SK-N-MC (cell line): ENCODE results near the gene ABLIM2.

Experiments
- DNase-seq: peaks from one replicate; pipeline ENCODE4 v3.0.0-alpha.2; 2011; ENCODE audit warnings: low read depth, low spot score
- H3K27ac ChIP-seq: fragments of 200-600 bp; sonication (generic); 2 replicates; pipeline ENCODE4 v1.5.1; 2016; ENCODE audit warnings: mixed run types
- H3K36me3 ChIP-seq: fragments of 200-600 bp; sonication (generic); 2 replicates; pipeline ENCODE4 v1.6.1; 2017; ENCODE audit warnings: antibody characterized with exemption, low read length, mixed read lengths; ENCODE audit not compliant: insufficient read depth
- H3K4me3 ChIP-seq: fragments of 200-600 bp; sonication (generic); 2 replicates; pipeline ENCODE4 v1.5.1; 2016
- H3K9ac ChIP-seq: fragments of 200-600 bp; sonication (generic); 2 replicates; pipeline ENCODE4 v1.8.0; 2017; ENCODE audit warnings: mixed run types, mixed read lengths; ENCODE audit not compliant: insufficient read length
- H3K9me3 ChIP-seq: fragments of 200-600 bp; sonication (generic); 2 replicates; pipeline ENCODE4 v1.6.1; 2017; ENCODE audit warnings: low read depth, mild to moderate bottlenecking, antibody characterized with exemption, low read length, moderate library complexity, mixed read lengths
- EZH2 ChIP-seq: fragments of 200-600 bp; sonication (generic); IDR thresholded peaks from one replicate; pipeline ENCODE4 v1.6.1; 2017; ENCODE audit warnings: antibody characterized with exemption
- FOXP2 ChIP-seq: optimal IDR thresholded peaks from 2 replicates; pipeline ENCODE3; 2011; ENCODE audit warnings: mild to moderate bottlenecking, moderate library complexity; ENCODE audit not compliant: insufficient read depth; ENCODE audit errors: extremely low read length, control extremely low read depth
- POLR2AphosphoS5 ChIP-seq: IDR thresholded peaks from 2 replicates; pipeline ENCODE4 v1.6.1; 2012; ENCODE audit warnings: mild to moderate bottlenecking, low read depth, low read length, borderline replicate concordance

ABLIM2 gene

DNA sequence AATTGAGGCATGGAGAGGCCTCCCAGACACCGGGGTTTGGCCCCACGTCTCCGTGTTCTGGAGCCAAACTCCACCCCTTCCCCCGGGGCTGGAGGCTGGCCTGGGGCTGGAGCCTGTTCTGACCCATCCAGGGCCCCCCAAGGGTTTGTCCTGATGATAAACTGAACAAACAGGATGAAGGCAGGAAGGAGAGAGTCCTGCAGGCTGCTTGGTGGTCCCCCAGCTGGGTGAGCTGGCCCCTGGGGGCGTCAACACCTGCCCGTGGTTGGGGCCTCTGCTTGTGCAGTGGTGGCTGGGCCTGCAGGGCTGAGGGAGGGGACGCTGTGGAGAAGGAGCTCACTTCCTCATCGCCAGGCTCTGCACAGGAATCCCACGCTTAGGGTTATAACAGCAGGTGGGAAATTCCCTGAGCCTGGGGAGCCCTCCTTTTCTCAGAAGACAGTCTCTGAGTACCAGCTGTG is 42.7 kb upstream of the ABLIM2 start:
- H3K27ac ChIP-seq: no peak overlapping the region
- no peak overlapping the region for H3K4me3 ChIP-seq
- no peak for TF ChIP-seq POLR2AphosphoS5
- no peak for TF ChIP-seq FOXP2
- no peak for TF ChIP-seq EZH2
- no peaks in the 10 kb centered on the region for H3K36me3 ChIP-seq
- H3K9ac ChIP-seq: no peak overlapping the region
- H3K9me3 ChIP-seq: no peaks in the 10 kb centered on the region
- DNase-seq: no peak

DNA sequence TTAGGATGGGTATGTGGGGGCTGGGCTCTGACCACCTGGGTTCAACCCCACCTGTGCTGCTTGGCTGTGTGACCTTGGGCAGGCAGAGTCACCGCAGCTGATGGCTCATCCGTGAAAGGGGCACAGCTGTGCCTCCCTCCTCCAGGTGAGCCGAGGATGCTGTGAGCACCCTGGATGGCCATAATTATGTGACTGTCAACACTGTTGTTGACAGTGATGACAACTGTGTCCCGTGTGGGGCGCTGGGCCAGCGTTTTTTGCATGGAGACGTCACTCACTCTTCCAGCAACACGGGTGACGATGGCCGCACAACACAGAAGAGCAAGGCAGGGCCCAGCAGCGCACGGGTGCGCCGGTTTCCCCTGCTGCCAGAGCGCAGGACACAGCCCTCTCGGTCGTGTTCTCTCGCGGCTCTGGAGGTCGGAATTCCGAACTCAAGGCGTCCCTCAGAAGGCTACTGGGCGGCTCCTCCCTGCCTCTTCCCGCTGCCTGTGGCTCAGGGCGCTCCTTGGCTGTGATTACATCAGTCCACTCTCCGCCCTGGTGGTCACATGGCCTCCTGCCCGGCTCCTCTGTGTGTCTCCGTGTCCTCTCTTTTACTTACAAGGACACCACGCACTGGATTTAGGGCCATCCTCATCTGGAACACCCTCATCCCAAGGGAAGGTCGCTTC is 41.8 kb upstream of the ABLIM2 start:
- no peak overlapping the region for H3K27ac ChIP-seq
- no peak overlapping the region for H3K9ac ChIP-seq
- no peaks in the 10 kb centered on the region for H3K36me3 ChIP-seq
- DNase-seq: no peak
- TF ChIP-seq FOXP2 (no peak), POLR2AphosphoS5 (no peak), EZH2 (no peak)
- H3K4me3 ChIP-seq: no peak overlapping the region
- no peaks in the 10 kb centered on the region for H3K9me3 ChIP-seq

GRCh38 chr4:8199594-8200301 is 41.1 kb upstream of the ABLIM2 start:
- Histone ChIP-seq H3K27ac (no peak overlapping the region), H3K36me3 (no peaks in the 10 kb centered on the region), H3K9ac (no peak overlapping the region), H3K9me3 (no peaks in the 10 kb centered on the region), H3K4me3 (no peak overlapping the region)
- no peak for TF ChIP-seq FOXP2
- no peak for TF ChIP-seq POLR2AphosphoS5
- TF ChIP-seq EZH2: no peak
- no peak for DNase-seq

- H3K4me3 ChIP-seq: no peak within 1 kb of the TSS
- no peaks in the 10 kb centered on the region for H3K36me3 ChIP-seq
- TF ChIP-seq EZH2: no peak
- no peak within 1 kb of the TSS for H3K9ac ChIP-seq
- H3K9me3 ChIP-seq: no peaks in the 10 kb centered on the region
- DNase-seq: no peak
- no peak within 1 kb of the TSS for H3K27ac ChIP-seq
Measured at GRCh38 chr4:8198906-8199593, 40.4 kb upstream of the ABLIM2 start, which contains the start of gene SH3TC1. SH3TC1 (plus strand) TSS chr4:8199290; CDS start chr4:8205195, 5,905 bp downstream.

DNA sequence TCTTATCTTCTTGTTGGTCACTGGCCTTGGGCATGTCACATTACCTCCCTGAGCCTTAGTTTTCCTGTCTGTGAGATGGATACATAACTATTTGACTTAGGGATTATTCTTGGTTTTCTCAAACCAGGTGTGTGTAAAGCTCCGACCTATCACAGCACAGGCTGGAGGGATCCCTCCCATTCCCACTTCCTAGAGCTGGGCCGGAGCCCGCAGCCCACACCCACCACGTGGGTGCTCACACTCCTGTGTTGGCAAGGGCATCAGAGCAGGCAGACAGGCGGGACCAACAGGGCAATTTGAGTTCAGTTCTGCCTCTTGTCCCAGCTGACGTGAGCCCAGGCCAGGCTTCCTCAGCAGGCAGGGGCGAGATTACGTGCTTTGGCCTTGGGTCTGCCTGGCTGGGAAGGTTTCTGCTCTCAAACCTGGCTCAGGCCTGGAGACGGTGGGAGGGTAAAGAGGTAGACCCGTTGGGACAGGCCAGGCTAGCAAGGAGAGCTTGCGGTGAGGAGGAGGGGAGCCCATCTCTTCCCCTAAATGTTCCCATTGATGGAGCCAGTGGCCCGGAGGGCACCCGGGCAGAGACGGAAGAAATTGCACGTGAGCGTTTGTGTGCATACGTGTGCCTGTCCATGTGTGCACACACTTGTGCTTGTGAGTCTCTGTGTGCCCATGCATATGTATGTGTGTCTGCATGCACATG is 39.7 kb upstream of the ABLIM2 start:
- Histone ChIP-seq H3K9me3 (no peaks in the 10 kb centered on the region), H3K36me3 (no peaks in the 10 kb centered on the region), H3K27ac (no peak overlapping the region), H3K9ac (no peak overlapping the region), H3K4me3 (no peak overlapping the region)
- DNase-seq: no peak
- TF ChIP-seq POLR2AphosphoS5 (no peak), FOXP2 (no peak), EZH2 (no peak)

GRCh38 chr4:8197521-8197920 is 38.9 kb upstream of the ABLIM2 start:
- Histone ChIP-seq H3K9me3 (no peaks in the 10 kb centered on the region), H3K9ac (no peak overlapping the region), H3K27ac (no peak overlapping the region), H3K36me3 (no peaks in the 10 kb centered on the region), H3K4me3 (no peak overlapping the region)
- TF ChIP-seq FOXP2: no peak
- TF ChIP-seq EZH2: no peak
- TF ChIP-seq POLR2AphosphoS5: no peak
- no peak for DNase-seq

- Histone ChIP-seq H3K9ac (no peak overlapping the region), H3K9me3 (no peaks in the 10 kb centered on the region), H3K36me3 (no peaks in the 10 kb centered on the region), H3K27ac (no peak overlapping the region), H3K4me3 (no peak overlapping the region)
- TF ChIP-seq FOXP2 (no peak), EZH2 (no peak), POLR2AphosphoS5 (no peak)
- no peak for DNase-seq
Measured at GRCh38 chr4:8195841-8196458, 37.3 kb upstream of the ABLIM2 start.

DNA sequence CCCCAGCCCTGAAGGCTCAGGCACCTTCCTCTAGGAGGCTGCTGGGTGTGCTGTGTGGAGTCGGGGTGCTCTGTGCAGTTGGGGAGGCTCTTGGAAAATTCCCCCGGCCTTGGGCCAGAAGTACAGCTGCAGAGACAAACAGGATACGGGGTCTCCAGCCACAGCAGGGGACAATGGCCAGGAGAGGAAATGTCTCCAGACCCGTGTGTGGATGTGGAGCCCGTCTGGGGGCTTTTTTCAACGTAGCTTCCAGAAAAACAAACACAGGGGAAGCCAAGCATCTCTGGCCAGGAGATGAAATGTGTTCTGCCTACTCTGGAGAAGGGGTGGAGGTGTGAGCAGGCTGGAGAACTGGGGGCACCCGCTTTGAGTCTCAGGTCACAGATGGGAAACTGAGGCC is 36.8 kb upstream of the ABLIM2 start:
- Histone ChIP-seq H3K9me3 (no peaks in the 10 kb centered on the region), H3K36me3 (no peaks in the 10 kb centered on the region), H3K4me3 (no peak overlapping the region), H3K9ac (no peak overlapping the region), H3K27ac (no peak overlapping the region)
- no peak for DNase-seq
- no peak for TF ChIP-seq POLR2AphosphoS5
- TF ChIP-seq FOXP2: no peak
- no peak for TF ChIP-seq EZH2
